GM23338 (cell line): ENCODE measurements around the gene ZBTB7C.

ENCODE experiments used
- EZH2 ChIP-seq: fragments of 200-600 bp; sonication (generic); IDR thresholded peaks from one replicate; pipeline ENCODE4 v1.8.0; 2017; ENCODE audit warnings: antibody characterized with exemption, mild to moderate bottlenecking, low read depth; ENCODE audit not compliant: unreplicated experiment
- EZH2phosphoT487 ChIP-seq: fragments of 200-600 bp; sonication (generic); IDR thresholded peaks from one replicate; pipeline ENCODE4 v1.8.1; 2018; ENCODE audit warnings: antibody characterized with exemption; ENCODE audit not compliant: unreplicated experiment
- JUNB ChIP-seq: IDR thresholded peaks from one replicate; pipeline ENCODE4 v1.6.1; 2016; ENCODE audit warnings: antibody characterized with exemption; ENCODE audit not compliant: unreplicated experiment
- NANOG ChIP-seq: IDR thresholded peaks from 2 replicates; pipeline ENCODE4 v1.6.1; 2016; ENCODE audit warnings: antibody characterized with exemption, borderline replicate concordance
- POLR2AphosphoS5 ChIP-seq: IDR thresholded peaks from 2 replicates; pipeline ENCODE4 v1.6.1; 2016; ENCODE audit warnings: antibody characterized with exemption, low read depth
- TF ChIP-seq, protein P1 (sequence below), 2 experiments: fragments of 200-600 bp in 1 of 2; sonication (generic) in 1 of 2; conservative IDR thresholded peaks; 2 replicates each; pipeline versions ENCODE4 v1.5.1 to v1.6.1; 2016 to 2017; ENCODE audit warnings: antibody characterized with exemption in 2 of 2, low read depth in 2 of 2, mild to moderate bottlenecking in 2 of 2, moderate library complexity in 1 of 2
- TF ChIP-seq, protein P2 (sequence below): IDR thresholded peaks from one replicate; pipeline ENCODE4 v1.6.1; 2018; ENCODE audit warnings: antibody characterized with exemption; ENCODE audit not compliant: unreplicated experiment

DNA sequence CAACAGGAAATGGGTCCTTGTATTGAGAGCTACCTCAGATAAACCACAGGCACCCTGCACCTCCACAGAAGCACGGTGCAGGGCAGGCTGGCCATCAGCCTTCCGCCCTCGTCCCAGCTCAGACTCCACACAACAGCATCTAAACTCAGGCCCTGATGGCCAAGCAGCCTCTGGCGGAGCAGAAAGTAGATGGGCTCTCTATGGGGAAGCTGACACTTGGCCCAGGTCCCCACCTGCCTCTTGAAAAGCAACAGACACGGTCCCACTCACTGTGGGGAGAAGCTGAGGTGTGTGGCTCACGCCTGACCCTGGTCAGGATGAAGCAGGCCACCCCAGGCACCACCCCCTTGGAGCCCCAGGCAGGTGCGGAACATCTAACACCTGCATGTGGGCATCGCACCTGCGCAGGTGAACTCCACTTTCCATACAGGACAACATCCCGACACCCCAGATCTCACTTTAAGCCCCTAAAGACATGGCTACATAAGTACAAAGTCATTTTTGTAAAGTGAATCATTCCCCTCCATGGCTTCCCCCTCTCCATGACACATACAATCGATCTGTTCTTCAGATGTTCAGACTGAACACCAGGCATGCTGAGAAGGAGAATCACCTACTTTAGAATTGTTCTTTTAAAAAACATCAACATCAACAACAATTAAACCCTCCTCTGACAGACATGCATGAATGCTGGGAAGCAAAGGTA, 208.4 kb downstream of the ZBTB7C start:
- TF ChIP-seq, protein P1, sequence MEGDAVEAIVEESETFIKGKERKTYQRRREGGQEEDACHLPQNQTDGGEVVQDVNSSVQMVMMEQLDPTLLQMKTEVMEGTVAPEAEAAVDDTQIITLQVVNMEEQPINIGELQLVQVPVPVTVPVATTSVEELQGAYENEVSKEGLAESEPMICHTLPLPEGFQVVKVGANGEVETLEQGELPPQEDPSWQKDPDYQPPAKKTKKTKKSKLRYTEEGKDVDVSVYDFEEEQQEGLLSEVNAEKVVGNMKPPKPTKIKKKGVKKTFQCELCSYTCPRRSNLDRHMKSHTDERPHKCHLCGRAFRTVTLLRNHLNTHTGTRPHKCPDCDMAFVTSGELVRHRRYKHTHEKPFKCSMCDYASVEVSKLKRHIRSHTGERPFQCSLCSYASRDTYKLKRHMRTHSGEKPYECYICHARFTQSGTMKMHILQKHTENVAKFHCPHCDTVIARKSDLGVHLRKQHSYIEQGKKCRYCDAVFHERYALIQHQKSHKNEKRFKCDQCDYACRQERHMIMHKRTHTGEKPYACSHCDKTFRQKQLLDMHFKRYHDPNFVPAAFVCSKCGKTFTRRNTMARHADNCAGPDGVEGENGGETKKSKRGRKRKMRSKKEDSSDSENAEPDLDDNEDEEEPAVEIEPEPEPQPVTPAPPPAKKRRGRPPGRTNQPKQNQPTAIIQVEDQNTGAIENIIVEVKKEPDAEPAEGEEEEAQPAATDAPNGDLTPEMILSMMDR (conservative IDR thresholded peaks at IDR 0.05; ENCODE audit: low read depth in 2 of 2): no peak
- TF ChIP-seq EZH2 (no peak), EZH2phosphoT487 (no peak), POLR2AphosphoS5 (no peak), JUNB (no peak), NANOG (no peak)
- TF ChIP-seq, protein P2, sequence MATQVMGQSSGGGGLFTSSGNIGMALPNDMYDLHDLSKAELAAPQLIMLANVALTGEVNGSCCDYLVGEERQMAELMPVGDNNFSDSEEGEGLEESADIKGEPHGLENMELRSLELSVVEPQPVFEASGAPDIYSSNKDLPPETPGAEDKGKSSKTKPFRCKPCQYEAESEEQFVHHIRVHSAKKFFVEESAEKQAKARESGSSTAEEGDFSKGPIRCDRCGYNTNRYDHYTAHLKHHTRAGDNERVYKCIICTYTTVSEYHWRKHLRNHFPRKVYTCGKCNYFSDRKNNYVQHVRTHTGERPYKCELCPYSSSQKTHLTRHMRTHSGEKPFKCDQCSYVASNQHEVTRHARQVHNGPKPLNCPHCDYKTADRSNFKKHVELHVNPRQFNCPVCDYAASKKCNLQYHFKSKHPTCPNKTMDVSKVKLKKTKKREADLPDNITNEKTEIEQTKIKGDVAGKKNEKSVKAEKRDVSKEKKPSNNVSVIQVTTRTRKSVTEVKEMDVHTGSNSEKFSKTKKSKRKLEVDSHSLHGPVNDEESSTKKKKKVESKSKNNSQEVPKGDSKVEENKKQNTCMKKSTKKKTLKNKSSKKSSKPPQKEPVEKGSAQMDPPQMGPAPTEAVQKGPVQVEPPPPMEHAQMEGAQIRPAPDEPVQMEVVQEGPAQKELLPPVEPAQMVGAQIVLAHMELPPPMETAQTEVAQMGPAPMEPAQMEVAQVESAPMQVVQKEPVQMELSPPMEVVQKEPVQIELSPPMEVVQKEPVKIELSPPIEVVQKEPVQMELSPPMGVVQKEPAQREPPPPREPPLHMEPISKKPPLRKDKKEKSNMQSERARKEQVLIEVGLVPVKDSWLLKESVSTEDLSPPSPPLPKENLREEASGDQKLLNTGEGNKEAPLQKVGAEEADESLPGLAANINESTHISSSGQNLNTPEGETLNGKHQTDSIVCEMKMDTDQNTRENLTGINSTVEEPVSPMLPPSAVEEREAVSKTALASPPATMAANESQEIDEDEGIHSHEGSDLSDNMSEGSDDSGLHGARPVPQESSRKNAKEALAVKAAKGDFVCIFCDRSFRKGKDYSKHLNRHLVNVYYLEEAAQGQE: no peak
